A172 (cell line): ENCODE measurements around the gene VAV2. TPM values are rescaled to one million over a fixed set of nuclear protein-coding genes. Genes with fewer than 3 reads are reported as not detected.
"Not testable (repeated sequence)": the region's sequence is repeated elsewhere in the genome, so short reads cannot be mapped to it uniquely, and the experiment has no call there.

ENCODE experiments used
- DNase-seq: peaks from one replicate; pipeline ENCODE4 v3.0.0-alpha.2; 2015; ENCODE audit warnings: low spot score
- total RNA-seq: library from RNA; depleted of rRNA; stranded (reverse); fragments of >200 nt; shearing (Covaris generic); gene quantifications from 2 replicates; pipeline ENCODE4 v1.2.3, GENCODE V29; 2014

VAV2 gene
- total RNA-seq, 1 experiment from 2014 or later = 14.4 TPM

- DNase-seq = no peak
Observed at GRCh38 chr9:133996531-133997520, 4.7 kb upstream of the VAV2 start.

DNA sequence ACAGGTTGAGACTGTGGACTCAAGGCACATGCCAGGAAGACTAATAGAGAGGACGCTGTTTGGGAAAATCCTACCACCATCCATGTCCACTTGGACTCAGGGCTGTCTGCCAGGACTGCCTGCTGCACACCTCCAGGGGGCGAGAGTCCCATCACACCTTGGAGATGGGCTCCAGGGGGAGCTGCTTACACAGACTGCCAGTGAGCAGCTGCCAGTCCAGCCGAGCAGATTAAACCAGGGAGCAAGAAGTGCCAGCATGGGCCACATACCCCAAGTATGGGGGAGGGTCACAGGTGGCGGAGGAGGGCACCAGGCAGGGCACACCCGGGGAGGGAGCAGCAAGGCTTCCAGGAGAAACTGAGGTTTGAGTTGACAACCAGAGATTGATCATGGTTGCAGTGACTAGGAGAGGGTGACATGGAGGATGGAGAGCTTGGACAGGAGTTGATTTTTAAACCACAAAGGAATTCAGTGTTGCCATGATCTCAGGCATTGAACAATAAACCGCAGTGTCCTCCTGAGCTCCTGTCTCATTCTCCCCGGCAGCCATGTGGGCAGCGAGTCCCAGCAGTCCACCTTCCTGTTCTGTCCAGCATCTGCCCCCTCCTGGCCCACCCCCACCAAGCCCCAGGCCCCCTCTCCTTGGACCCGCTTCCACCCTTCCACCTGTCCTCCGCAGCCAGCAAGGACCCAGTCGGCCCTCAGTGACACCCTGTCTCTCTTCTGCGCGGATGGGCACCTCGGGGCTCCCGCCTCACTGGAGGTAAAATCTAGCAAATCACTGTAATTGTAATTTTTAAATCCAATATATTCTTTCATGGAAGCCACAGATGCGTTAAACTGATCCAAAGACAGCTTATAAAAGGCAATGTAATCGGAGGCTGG is 3.1 kb upstream of the VAV2 start:
- peak; percentile 55 for DNase-seq

GRCh38 chr9:133994353-133995011 is 2.4 kb upstream of the VAV2 start:
- DNase-seq = peak; percentile 69

- no peak for DNase-seq
Observed at GRCh38 chr9:133993635-133994253, 1.6 kb upstream of the VAV2 start.

DNA sequence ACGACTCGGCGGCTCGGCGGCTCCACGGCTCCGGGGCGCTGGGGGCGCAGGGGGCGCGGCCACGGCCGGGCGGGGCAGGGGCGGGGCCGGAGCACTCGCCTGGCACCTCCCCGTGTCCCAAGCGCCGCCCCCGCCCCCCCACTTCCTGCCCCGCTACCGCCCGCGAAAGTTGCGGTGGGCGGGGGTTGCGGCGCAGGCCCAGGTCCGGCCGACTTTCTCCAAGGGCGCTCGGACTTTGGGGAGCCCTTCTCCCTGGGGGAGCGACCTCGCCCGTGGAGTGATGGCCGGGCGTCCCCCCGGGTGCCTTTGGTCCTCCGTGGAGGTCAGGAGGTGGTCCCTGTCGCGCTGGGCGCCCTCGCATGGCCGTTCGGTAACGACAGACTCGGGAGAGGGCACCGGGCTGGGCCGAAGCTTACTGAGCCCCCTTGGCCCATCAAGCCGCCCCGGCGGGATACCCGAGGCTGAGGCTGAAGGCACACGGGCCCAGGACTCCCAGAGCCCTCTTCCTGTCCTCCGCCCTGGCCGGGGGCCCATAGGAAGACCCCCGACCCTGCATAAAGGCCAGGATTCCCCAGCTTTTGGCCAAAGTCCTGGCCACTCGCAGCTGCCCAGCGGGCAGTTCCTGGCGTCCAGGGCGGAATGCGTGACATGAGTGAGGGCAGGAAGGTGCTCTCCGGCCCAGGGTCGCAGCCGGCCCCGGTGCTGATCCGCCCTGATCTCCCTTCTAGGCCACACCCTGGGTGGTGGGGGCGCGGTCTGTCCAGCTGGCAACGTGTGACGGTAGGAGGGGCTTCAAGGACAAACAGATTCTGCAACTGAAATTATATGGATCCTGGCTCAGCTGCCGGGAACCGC is 883 bp upstream of the VAV2 start:
- peak; percentile 87 for DNase-seq

DNA sequence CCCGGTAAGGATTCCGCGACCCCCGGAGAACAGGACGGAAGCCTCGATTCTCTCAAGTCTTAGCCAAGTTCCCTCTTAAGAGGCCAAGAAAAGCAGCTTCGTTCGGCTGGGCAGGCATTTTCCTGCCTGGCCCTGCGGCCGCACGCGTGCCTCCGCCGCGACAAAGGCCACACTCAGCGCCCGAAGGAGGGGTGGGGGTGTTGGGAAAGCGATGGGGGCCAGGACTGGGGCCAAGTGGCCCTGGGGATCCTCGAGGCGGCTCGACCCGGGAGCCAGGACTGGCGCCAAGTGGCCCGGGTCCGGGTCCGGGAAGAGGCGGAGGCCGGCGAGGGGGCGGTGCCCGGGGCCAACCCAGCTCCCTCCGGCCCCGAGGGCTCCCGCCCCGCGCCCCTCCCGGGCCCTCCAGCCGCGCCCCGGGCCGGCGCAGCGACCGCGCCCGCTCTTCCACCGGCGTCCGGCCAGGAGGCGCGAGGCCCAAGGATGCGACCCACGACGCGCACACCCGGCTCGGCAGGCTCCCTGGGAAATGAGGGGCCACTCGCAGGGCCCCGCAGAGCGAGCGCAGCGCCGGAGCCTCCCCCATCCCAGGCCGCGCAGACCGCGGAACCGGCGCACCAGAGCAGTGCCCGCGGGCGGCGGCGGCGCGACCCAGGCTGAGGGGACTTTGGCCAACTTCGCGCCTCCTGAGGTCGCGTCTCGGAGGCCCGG is 756 bp downstream of the VAV2 start:
- no peak for DNase-seq

- DNase-seq = peak; percentile 84
Observed at GRCh38 chr9:133990366-133991213, 1.5 kb downstream of the VAV2 start.

GRCh38 chr9:133989625-133990365 is 2.3 kb downstream of the VAV2 start:
- no peak for DNase-seq

DNA sequence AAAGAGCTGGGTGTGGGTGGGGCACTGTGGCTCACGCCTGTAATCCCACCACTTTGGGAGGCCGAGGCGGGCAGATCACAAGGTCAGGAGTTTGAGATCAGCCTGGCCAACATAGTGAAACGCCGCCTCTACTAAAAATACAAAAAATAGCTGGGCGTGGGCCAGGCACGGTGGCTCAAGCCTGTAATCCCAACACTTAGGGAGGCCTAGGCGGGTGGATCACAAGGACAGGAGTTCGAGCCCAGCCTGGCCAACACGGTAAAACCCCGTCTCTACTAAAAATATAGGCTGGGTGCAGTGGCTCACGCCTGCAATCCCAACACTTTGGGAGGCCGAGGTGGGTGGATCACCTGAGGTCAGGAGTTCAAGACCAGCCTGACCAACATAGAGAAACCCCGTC is 3.4 kb downstream of the VAV2 start:
- not testable (repeated sequence) for DNase-seq

- no peak for DNase-seq
Observed at GRCh38 chr9:133987946-133988665, 4.0 kb downstream of the VAV2 start.

- no peak for DNase-seq
Observed at GRCh38 chr9:133987446-133987788, 4.7 kb downstream of the VAV2 start.

DNA sequence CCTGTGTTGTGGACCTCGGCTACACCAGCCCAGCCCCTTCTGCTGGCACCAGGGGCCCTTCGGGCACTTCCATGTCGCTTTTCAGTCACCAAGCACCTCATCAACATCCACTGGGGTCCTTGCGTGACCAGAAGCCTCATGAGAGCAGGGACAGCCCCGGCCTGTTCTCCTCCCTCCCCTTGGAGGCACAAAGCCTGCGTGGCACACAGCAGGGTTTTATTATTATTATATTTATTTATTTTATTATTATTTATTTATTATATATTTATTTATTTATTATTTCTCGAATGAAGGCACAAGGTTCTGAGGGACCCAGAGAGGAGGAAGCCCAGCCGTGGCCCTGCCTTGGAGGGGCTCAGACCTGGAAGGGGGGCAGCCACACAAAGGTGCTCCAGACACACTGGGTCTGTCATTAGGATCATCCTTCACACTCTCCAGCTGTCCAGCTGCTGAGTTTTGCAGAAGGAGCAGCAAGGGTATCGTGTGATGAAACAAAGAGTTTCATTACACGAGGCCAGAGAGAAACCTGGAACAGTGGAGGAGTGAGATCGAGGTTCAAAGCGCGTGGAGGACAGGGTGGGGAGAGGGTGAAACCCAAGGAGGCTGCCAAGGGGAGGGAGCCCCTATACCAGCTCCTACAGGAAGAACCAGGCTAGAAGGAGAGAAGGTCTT is 5.2 kb downstream of the VAV2 start:
- DNase-seq = no peak

GRCh38 chr9:133986061-133986460 is 6.1 kb downstream of the VAV2 start:
- DNase-seq = no peak

GRCh38 chr9:133982971-133983720 is 9.0 kb downstream of the VAV2 start:
- no peak for DNase-seq

DNA sequence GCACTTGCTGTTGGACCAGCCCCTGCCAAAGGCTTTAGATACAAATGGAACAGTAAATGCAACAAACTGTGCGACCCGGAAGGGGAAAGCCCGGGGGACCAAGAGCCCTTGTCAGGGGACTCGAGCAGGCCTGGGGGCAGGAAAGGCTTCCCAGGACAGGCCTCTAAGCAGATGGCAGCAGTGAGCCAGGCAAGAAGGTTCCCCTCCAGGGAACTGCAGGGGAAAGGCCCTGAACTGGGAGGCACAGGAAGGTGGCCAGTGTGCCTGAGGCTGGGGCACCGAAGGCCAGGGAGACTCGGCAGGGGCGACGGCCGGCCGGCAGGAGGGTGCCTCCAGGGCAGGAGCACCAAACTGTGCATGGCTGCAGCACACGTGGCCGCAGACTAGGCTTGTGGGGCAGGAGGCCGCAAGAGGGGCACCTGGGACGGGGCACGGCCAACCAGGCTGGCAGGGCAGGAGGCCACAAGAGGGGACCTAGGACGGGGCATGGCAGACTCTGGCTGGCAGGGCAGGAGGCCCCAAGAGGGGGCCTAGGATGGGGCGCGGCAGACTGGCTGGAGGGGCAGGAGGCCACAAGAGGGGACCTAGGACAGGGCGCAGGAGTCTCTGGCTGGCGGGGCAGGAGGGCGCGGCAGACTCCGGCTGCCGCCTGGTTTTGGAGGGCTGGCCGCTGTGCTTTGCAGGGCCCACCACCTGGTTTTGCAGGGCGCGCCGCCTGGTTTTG is 10.0 kb downstream of the VAV2 start:
- no peak for DNase-seq

DNA sequence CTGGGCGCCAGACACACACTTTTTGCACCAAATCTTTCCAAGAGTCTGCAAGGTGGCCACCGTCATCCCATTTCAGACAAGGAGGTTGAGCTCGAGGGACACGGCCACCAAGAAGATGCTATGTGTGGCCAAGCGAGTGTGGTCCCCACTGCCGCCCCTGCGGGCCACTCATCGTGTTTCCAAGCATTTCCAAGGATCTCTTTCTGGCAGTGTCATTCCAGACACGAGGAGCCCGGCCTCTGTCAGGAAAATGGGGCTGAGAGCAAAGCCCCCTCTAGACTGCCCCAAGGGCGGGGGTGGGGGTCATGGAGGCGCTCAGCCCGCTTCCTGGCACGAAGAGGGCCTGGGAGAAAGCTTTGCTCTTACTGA is 10.6 kb downstream of the VAV2 start:
- DNase-seq = no peak
